Natural killer cell treated with Interleukin-12 subunit alpha and Interleukin-12 subunit beta and Interleukin-15 and Interleukin-18, amount 100 ng/mL, for 72 hours (primary cell): Measurements from ENCODE around the gene MYO9B. TPM values are rescaled to one million over a fixed set of nuclear protein-coding genes. Genes with fewer than 3 reads are reported as not detected.

Experiments
- ATAC-seq, 2 donors: fragments of 150-1000 bp; cut with Tn5 transposase in 1 of 2; sonication (Bioruptor Pico), chemical (Tn5 transposase) in 1 of 2; 2 replicates each; pipeline ENCODE4 v1.10.0; 2021
- DNase-seq: peaks from one replicate; pipeline ENCODE4 v3.0.0; 2022; ENCODE audit warnings: low spot score
- H3K27ac Mint-ChIP-seq, 2 donors: 1 replicate in 1 of 2; 2 replicates in 1 of 2; pipeline ENCODE4 v1.8.0; 2022; ENCODE audit warnings: mixed read lengths in 2 of 2, mild to moderate bottlenecking in 1 of 2, moderate library complexity in 1 of 2
- H3K27me3 Mint-ChIP-seq, 2 donors: 1 replicate in 1 of 2; 2 replicates in 1 of 2; pipeline ENCODE4 v1.8.0; 2022; ENCODE audit warnings: mixed read lengths in 2 of 2
- H3K36me3 Mint-ChIP-seq: one replicate; pipeline ENCODE4 v1.8.0; 2022; ENCODE audit warnings: mixed read lengths
- H3K4me1 Mint-ChIP-seq, 2 donors: 1 replicate in 1 of 2; 2 replicates in 1 of 2; pipeline ENCODE4 v1.8.0; 2022; ENCODE audit warnings: low read depth in 2 of 2, mixed read lengths in 2 of 2, mild to moderate bottlenecking in 1 of 2
- H3K4me3 Mint-ChIP-seq: one replicate; pipeline ENCODE4 v1.8.0; 2022; ENCODE audit warnings: mixed read lengths
- H3K9me3 Mint-ChIP-seq: 2 replicates; pipeline ENCODE4 v1.8.0; 2022; ENCODE audit warnings: mixed read lengths
- total RNA-seq, 2 donors: library from RNA; stranded (reverse); gene quantifications; one replicate each; pipeline ENCODE4 v1.2.3, GENCODE V29; 2022

The MYO9B gene
- total RNA-seq, 2 donors from 2014 or later = 251 to 283 TPM

GRCh38 chr19:17192751-17193150, 117.2 kb downstream of the MYO9B start:
- Mint-ChIP-seq H3K27me3 (no peaks in the 10 kb centered on the region), H3K36me3 (peaks cover 17% of the 10 kb centered on the region), H3K9me3 (no peaks in the 10 kb centered on the region), H3K4me1 (peaks cover 11 to 16% of the 10 kb centered on the region in 2 donors), H3K4me3 (no peak overlapping the region), H3K27ac (no peak overlapping the region)
- no peak for ATAC-seq
- DNase-seq = no peak

- Mint-ChIP-seq H3K27me3 (no peaks in the 10 kb centered on the region), H3K27ac (no peak overlapping the region), H3K4me1 (peaks cover 13 to 16% of the 10 kb centered on the region in 2 donors), H3K4me3 (no peak overlapping the region), H3K9me3 (no peaks in the 10 kb centered on the region), H3K36me3 (peaks cover 17% of the 10 kb centered on the region)
- no peak for DNase-seq
- ATAC-seq = no peak
These were observed 119.0 kb downstream of the MYO9B start for GRCh38 chr19:17194608-17195007.

- no peaks in the 10 kb centered on the region for H3K27me3 Mint-ChIP-seq
- no peak overlapping the region for H3K27ac Mint-ChIP-seq
- no peaks in the 10 kb centered on the region for H3K9me3 Mint-ChIP-seq
- H3K4me3 Mint-ChIP-seq = no peak overlapping the region
- peaks cover 13 to 16% of the 10 kb centered on the region in 2 donors for H3K4me1 Mint-ChIP-seq
- H3K36me3 Mint-ChIP-seq = peaks cover 17% of the 10 kb centered on the region
- no peak for ATAC-seq
- no peak for DNase-seq
These were observed 119.5 kb downstream of the MYO9B start for GRCh38 chr19:17195106-17195505.

- Mint-ChIP-seq H3K27me3 (no peaks in the 10 kb centered on the region), H3K9me3 (no peaks in the 10 kb centered on the region), H3K4me1 (peaks cover 13 to 16% of the 10 kb centered on the region in 2 donors), H3K27ac (peak overlapping the region; percentile 1 to 18), H3K36me3 (peaks cover 17% of the 10 kb centered on the region), H3K4me3 (no peak overlapping the region)
- DNase-seq = no peak
- no peak for ATAC-seq
These were observed 121.0 kb downstream of the MYO9B start for GRCh38 chr19:17196610-17197009.

GRCh38 chr19:17197666-17198065, 122.1 kb downstream of the MYO9B start:
- peaks cover 16 to 17% of the 10 kb centered on the region in 2 donors for H3K4me1 Mint-ChIP-seq
- H3K4me3 Mint-ChIP-seq = no peak overlapping the region
- no peak for DNase-seq
- no peak for ATAC-seq
- peaks cover 17% of the 10 kb centered on the region for H3K36me3 Mint-ChIP-seq
- H3K27ac Mint-ChIP-seq = peak overlapping the region in 1 of 2 donors; percentile 1
- no peaks in the 10 kb centered on the region for H3K27me3 Mint-ChIP-seq
- no peaks in the 10 kb centered on the region for H3K9me3 Mint-ChIP-seq

GRCh38 chr19:17200408-17201079, 125.0 kb downstream of the MYO9B start:
- DNase-seq (no peak), ATAC-seq (no peak)
- no peaks in the 10 kb centered on the region for H3K27me3 Mint-ChIP-seq
- no peak overlapping the region for H3K27ac Mint-ChIP-seq
- no peak overlapping the region for H3K4me3 Mint-ChIP-seq
- H3K4me1 Mint-ChIP-seq = peaks cover 16 to 17% of the 10 kb centered on the region in 2 donors
- no peaks in the 10 kb centered on the region for H3K9me3 Mint-ChIP-seq
- H3K36me3 Mint-ChIP-seq = peaks cover 17% of the 10 kb centered on the region

- H3K27me3 Mint-ChIP-seq = no peaks in the 10 kb centered on the region
- H3K36me3 Mint-ChIP-seq = peaks cover 2% of the 10 kb centered on the region
- DNase-seq (no peak), ATAC-seq (peak; percentile 14 to 26)
- peaks cover 2 to 10% of the 10 kb centered on the region in 2 donors for H3K4me1 Mint-ChIP-seq
- H3K4me3 Mint-ChIP-seq = no peak overlapping the region
- H3K27ac Mint-ChIP-seq = peak overlapping the region in 1 of 2 donors; percentile 33
- no peaks in the 10 kb centered on the region for H3K9me3 Mint-ChIP-seq
These were observed 126.7 kb downstream of the MYO9B start for GRCh38 chr19:17202249-17202648.

GRCh38 chr19:17202713-17203112, 127.1 kb downstream of the MYO9B start:
- Mint-ChIP-seq H3K4me3 (no peak overlapping the region), H3K36me3 (no peaks in the 10 kb centered on the region), H3K27me3 (no peaks in the 10 kb centered on the region), H3K4me1 (peaks cover 0 to 10% of the 10 kb centered on the region in 2 donors), H3K9me3 (no peaks in the 10 kb centered on the region), H3K27ac (peak overlapping the region in 1 of 2 donors; percentile 33)
- DNase-seq (no peak), ATAC-seq (peak in 1 of 2 donors; percentile 11)

GRCh38 chr19:17205237-17206140, 129.9 kb downstream of the MYO9B start:
- peak in 1 of 2 donors; percentile 45 for ATAC-seq
- H3K4me1 Mint-ChIP-seq = peaks cover 6 to 19% of the 10 kb centered on the region in 2 donors
- H3K36me3 Mint-ChIP-seq = no peaks in the 10 kb centered on the region
- DNase-seq = no peak
- H3K4me3 Mint-ChIP-seq = no peak overlapping the region
- no peaks in the 10 kb centered on the region for H3K27me3 Mint-ChIP-seq
- no peaks in the 10 kb centered on the region for H3K9me3 Mint-ChIP-seq
- H3K27ac Mint-ChIP-seq = no peak overlapping the region

- DNase-seq = no peak
- Mint-ChIP-seq H3K4me1 (peaks cover 6 to 19% of the 10 kb centered on the region in 2 donors), H3K36me3 (no peaks in the 10 kb centered on the region), H3K27ac (no peak overlapping the region), H3K27me3 (no peaks in the 10 kb centered on the region), H3K4me3 (no peak overlapping the region), H3K9me3 (no peaks in the 10 kb centered on the region)
- no peak for ATAC-seq
These were observed 131.4 kb downstream of the MYO9B start for GRCh38 chr19:17206736-17207581.

GRCh38 chr19:17209126-17210036, 133.8 kb downstream of the MYO9B start:
- no peaks in the 10 kb centered on the region for H3K27me3 Mint-ChIP-seq
- H3K27ac Mint-ChIP-seq = peak overlapping the region in 1 of 2 donors; percentile 80
- ATAC-seq (peak; percentile 59 to 67), DNase-seq (no peak)
- peaks cover 6 to 15% of the 10 kb centered on the region in 2 donors for H3K4me1 Mint-ChIP-seq
- H3K9me3 Mint-ChIP-seq = no peaks in the 10 kb centered on the region
- no peaks in the 10 kb centered on the region for H3K36me3 Mint-ChIP-seq
- H3K4me3 Mint-ChIP-seq = no peak overlapping the region

GRCh38 chr19:17210296-17210695, 134.7 kb downstream of the MYO9B start:
- Mint-ChIP-seq H3K27ac (no peak overlapping the region), H3K36me3 (no peaks in the 10 kb centered on the region), H3K4me3 (no peak overlapping the region), H3K4me1 (peaks cover 6 to 22% of the 10 kb centered on the region in 2 donors), H3K9me3 (no peaks in the 10 kb centered on the region), H3K27me3 (no peaks in the 10 kb centered on the region)
- DNase-seq (no peak), ATAC-seq (no peak)
